ENCODE results near the gene ITIH3.

DNA sequence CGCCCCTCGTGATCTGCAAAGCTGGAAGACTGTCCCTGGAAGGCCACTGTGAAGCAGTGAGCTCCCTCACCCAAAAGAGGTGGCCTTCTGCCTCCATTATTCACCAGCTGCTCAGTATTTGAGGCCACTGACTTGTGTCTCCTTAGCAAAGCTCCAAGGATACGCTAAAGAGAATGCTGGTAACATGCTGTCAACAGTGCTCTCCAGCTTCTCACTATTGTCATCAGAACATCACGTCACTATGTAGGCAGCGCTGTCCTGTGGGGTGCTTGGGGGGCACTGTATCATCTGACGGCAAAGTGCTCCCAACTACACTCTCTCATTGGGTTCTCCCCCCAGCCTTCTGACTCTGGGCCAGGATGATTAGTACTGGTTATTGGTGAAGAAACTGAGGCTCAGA lies 21.6 kb downstream of the ITIH3 start:
- TF ChIP-seq, protein P1, sequence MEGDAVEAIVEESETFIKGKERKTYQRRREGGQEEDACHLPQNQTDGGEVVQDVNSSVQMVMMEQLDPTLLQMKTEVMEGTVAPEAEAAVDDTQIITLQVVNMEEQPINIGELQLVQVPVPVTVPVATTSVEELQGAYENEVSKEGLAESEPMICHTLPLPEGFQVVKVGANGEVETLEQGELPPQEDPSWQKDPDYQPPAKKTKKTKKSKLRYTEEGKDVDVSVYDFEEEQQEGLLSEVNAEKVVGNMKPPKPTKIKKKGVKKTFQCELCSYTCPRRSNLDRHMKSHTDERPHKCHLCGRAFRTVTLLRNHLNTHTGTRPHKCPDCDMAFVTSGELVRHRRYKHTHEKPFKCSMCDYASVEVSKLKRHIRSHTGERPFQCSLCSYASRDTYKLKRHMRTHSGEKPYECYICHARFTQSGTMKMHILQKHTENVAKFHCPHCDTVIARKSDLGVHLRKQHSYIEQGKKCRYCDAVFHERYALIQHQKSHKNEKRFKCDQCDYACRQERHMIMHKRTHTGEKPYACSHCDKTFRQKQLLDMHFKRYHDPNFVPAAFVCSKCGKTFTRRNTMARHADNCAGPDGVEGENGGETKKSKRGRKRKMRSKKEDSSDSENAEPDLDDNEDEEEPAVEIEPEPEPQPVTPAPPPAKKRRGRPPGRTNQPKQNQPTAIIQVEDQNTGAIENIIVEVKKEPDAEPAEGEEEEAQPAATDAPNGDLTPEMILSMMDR (IDR thresholded peaks at IDR 0.05), result no peak
- no peak for TF ChIP-seq POLR2A (IDR thresholded peaks at IDR 0.05)
